RKO (cell line): ENCODE results near the gene UBQLN1.
"Not testable (repeated sequence)": the region's sequence is repeated elsewhere in the genome, so short reads cannot be mapped to it uniquely, and the experiment has no call there.

ENCODE experiments used
- DNase-seq: peaks from one replicate; pipeline ENCODE4 v3.0.0-alpha.2; 2016; ENCODE audit warnings: low spot score

Gene UBQLN1

DNA sequence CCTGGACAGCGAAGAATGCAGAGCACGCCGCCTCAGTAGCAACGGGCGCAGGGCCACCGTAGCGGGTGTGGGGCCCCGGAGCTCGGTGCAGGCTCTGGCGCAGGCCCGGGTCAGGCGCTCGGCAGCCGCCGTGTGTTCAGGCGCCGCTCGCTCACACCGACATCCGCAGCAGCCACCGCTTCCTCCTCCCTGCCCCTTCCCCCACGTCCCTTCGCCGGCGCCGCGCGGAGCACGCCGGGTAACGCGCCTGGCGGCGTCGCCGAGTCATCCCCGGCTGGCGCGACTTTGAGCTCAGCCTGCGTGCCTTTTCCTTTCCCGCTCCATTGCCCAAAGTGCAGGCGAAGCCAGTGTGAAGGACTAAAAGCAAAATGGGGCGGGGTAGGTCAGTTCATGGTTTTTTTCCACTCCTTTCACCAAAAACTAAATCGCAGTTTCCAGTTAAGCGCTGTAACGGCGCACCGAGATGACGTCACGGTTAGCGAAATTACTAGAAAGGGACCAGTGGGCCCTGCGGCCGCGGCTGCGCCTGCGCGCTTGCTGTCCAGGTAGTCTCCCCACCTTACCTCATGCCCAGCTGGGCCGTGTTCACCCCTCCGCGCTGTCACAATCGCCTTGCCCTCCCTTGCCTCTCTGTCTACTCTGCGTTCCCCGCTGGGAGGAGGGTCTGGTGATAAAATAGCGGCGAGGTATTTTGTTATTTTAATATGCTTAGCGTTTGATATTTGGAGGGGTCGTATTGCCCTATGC, at the start of gene UBQLN1:
UBQLN1 (minus strand) TSS at position 191 of the 747 bp plus-strand sequence. CDS start 279 bp downstream, outside the sequence.
- peak; percentile 92 for DNase-seq

DNA sequence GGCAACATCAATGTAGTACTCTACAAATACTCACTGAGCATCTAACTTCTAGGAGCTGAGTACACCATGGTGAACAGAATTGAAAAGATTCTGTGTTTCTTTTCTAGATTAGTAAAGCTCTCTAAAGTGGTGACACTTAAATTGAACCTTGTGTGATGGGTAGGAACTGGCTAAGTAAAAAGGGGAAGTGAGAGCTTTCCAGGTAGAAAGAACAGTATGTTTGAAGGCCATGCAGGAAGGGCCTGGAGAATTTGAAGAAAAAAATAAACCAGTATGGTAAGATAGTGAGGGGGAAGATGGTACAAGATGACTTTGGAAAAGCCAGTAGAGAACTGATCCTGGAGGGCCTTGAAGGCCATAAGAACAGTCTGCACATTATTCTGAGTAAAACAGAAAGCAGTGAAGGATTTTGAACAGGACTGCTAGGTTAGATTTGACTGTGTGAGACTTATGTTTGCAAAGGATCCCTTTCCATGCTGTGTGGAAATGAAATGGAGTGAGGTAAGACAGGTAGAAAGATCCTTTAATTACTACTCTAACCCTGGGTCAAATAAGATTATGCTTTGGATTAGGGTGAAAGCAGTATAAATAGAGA, 46.7 kb upstream of the UBQLN1 start:
- DNase-seq, result no peak

DNA sequence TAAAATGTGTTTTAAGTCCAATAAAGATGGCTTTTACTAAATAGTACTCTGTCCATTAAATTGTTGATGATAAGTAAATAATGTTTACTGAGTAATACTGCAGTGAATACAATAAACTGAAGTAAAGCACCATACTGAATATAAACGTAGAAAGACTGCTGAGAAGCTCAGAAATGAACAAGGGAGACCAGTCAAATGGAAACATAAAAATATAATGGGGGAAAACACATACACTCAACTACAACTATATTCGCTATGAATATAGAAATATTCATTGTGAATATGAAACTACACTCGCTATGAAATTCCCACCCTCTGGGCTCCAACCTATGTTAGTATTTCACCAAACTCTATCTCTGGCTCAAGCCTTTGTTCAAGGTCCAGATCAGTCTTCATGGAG, 41.9 kb upstream of the UBQLN1 start:
- DNase-seq, result no peak

DNA sequence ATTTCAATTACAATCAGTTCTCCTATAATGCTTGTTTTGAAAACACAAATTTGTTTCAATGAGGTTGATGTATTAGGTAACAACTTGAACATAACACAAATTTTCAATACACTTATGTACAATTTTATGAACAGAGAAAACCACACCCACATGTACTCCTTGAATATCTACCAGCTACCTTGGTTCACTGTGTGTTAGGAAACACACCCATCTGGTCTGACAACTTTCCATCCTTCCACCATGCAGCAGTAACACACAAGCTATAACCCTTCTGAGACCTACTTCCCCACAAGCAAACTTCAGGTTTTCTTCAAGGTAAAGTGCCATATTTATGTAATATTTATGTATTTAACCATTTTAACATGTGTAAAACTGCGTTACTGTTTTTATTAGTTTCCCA, 36.4 kb upstream of the UBQLN1 start:
- DNase-seq, result no peak

DNA sequence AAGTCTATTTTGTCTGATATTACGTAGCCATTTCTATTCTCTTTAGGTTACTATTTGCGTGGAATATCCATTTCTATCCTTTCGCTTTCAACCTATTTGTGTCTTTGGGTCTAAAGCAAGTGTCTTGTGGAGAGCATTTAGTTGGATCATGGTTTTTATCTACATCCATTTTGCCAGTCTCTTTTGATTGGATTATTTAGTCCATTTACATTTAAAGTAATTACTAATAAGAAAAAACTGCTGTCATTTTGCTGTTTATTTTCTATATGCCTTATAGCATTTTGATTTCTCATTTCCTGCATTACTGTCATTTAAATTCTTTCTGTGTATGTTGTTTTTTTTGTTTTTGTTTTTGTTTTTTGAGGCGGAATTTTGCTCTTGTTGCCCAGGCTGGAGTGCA, 26.0 kb upstream of the UBQLN1 start:
- DNase-seq, result no peak

DNA sequence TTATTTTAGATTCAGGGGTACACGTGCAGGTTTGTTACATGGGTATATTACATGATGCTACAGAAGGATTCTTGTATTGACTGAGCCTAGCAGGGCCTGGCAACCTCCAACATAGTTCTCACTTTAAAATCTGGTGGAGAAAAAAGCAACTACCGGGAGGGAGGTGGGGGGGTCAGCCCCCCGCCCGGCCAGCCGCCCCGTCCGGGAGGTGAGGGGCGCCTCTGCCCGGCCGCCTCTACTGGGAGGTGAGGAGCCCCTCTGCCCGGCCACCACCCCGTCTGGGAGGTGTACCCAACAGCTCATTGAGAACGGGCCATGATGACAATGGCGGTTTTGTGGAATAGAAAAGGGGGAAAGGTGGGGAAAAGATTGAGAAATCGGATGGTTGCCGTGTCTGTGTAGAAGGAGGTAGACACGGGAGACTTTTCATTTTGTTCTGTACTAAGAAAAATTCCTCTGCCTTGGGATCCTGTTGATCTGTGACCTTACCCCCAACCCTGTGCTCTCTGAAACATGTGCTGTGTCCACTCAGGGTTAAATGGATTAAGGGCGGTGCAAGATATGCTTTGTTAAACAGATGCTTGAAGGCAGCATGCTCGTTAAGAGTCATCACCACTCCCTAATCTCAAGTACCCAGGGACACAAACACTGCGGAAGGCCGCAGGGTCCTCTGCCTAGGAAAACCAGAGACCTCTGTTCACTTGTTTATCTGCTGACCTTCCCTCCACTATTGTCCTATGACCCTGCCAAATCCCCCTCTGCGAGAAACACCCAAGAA, 21.0 kb upstream of the UBQLN1 start:
- DNase-seq, result not testable (repeated sequence)

DNA sequence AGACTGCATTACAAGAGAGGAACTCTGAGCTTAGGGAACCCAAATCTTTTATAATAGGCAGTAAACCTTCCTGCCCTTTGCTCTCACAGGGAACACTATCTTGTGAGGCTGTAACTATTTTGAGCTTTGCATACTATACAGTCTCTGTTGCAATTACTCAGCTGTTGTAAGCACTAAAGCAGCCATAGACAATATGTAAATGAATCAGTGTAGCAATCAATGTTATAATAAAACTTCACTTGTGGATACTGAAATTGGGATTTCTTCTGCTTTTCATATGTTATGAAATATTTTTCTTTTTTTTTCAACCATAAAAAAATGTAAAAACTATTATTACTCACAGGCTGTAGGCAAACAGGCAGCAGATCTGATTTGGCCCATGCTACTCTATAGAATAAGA, 16.7 kb upstream of the UBQLN1 start:
- DNase-seq, result no peak

DNA sequence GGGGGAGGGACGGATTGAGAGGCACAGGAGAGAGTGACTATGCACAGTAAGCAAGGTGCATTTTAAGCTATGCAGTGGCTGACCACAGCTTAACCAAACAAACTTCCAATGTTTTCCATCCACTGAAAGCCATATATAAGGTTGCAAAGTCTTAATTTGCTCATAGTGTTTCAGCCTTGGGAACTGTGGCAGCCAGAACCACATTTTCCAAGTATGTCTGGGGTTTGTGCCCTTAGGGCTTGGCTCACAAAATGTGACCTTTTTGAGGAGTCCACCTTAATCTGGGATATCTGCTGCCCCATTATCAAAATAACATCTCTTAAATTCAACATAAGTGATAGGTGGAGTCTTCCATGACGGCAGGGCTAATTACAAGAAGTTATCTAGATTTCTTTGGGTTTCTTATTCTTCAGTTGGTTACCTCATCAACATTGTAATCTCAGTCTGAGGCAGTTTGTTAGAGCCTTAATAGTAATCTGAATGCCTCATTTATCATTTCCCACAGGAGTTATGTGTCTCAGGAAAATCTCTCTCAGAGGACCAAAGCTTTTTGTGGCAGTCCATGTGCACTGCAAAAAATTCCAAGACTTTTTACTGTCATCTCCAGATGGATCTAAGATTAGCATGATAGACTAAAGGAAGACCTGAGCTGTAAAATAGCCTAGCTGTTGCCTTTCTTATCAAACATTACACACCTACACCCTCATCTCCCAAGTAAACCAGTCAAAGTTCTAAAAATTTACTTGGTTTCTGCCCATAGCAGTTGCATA, 15.2 kb upstream of the UBQLN1 start:
- DNase-seq, result no peak

DNA sequence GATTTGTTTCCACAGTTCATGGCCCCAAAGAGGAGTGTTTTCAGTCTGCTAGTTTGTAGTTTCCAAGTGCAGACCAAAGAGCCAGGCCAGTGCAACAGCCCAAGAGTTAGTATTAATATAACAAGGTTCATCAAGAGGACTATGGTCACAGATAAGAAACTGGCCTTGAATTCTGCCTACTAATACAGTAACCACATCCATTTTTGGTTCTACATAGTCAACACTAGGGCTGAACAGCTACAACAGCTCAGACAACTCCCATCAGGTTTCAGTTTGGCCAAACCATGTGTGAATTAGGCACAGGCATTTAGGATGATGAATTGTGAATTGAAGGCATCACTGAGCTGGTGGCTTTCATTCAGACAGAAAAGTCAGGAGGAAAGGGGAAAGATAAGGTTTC, 13.8 kb upstream of the UBQLN1 start:
- DNase-seq, result no peak

DNA sequence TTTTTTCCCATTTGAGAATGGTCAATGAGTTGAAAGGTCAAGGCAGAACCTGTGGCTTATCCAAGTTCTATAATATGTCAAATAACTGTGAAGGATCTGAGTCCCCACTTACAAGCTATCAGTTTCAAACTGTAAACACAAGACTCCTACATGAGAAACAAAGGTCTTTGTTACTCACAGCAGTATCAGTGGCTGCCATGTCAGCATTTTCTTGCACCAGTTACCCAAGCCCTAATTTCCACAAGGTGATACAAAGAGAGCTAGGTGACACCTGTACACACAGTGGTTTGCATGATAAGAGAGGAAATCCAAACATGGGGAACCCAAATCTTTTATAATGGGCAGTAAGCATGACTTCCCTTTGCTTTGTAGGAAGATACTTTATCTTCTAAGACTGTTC, 8.0 kb upstream of the UBQLN1 start:
- DNase-seq, result no peak

DNA sequence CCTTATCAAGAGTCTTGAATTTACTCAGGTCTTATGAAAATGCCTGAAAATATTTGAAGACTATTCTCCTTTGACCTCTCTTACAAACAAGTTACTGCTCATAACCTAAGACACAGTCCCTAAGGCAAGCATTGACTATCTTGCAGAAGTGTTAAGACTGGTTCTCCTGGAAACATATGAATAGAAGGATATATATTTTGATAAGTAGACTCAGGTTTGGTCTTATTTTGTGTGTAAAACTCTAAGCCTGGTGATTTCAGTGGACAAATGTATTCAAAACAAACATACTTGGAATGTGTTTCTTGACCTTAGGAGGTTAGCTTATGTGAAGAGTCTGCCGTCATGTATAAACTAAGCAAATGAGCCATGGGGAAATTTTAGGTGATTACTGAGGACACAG, 7.5 kb upstream of the UBQLN1 start:
- DNase-seq, result no peak

DNA sequence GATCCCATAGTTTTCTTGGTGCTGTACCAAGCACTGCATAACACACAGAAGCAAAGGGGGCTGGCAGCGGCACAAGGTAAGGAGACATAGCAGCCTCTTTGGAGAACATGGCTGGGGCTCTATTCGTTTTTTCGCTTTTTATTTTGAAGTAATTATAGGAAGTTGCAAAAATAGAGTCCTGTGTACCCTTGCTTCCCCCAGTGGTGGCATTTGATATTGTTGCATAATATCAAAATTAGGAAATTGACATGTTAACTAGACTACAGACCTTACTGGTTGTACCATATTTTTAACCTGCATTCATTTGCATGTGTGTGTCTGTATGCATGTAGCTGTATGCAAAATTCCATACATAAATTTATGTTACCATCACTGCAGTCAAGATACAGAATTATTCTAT, 6.6 kb upstream of the UBQLN1 start:
- peak; percentile 27 for DNase-seq

DNA sequence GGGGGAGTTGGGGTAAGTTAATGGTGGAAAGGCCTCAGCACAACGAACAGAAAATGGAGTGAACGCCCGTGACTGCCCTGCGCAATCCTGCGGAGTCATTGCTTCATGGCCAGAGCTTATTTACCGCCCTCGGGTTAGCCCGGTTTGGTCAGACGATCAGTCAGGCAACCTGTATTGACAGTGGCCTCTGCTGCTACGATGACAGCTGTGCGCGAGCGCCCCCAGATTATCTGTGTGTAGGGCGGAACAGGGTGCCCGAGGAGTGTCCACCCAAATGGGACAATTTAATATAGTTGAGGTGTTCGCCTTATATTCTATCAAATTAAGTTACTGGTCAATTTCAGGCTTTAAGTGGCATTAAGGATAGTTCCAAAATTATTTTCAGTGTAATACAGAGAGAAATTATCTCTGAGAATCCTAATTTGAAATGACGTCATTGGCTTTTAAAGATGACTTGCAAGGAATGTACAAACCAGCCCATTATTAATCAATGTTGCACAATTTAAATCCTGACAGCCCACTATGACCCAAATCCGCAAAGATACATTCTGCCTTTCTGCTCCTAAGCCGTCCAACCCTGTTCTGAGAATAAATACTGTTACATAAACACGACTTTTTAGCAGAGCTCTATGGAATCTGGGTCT, 879 bp upstream of the UBQLN1 start:
- peak; percentile 85 for DNase-seq

DNA sequence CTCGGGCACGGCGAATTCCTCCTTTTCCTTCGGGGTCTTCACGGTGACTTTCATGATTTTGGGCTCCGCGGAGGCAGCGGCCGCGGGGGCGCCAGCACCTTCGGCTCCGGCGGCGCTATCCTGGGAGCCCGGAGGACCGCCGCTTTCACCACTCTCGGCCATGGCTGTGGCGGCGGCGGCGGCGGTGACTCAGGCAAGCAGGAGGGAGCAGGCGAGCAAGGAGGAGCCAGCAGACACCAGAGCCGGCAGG, 315 bp downstream of the UBQLN1 start:
- DNase-seq, result peak; percentile 87

DNA sequence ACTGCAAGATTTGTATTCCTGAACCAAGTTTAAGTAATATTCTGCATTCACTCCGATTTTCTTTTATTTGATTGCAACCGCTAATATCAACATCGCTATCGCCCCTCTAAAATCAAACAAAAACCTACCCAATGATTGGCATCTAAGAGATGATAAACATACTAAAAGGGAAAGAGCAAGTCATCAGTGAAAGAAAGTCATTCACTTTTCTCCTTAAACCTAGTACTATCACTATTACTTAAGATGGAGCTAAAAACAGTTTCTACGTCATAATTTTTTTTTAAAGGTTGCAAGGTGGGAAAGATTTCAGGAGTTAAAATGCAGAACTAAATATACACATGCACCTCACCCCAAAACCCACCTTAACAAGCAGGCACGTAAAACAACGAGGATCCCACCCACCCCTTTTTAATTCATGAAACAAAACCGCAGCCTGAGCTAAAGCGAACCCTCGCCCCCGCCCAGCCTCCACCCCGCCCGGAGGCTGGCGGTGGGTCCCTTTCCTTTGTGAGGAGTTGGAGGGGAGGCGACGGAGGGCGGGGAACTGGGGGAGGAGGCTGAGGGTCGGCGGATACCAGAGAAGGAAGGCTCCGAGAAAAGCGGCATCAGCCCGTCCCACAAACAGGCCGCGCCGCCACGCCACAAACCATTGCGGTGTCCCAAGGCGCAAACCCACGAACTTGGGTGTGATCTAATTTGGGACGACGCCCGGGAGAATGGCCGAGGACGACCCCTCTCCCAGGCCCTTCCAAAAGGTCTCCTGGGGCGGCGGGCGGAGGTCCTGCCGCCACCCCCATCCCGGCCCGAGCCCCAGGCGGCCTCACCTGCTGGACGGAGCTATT, 861 bp downstream of the UBQLN1 start:
- peak; percentile 37 for DNase-seq

DNA sequence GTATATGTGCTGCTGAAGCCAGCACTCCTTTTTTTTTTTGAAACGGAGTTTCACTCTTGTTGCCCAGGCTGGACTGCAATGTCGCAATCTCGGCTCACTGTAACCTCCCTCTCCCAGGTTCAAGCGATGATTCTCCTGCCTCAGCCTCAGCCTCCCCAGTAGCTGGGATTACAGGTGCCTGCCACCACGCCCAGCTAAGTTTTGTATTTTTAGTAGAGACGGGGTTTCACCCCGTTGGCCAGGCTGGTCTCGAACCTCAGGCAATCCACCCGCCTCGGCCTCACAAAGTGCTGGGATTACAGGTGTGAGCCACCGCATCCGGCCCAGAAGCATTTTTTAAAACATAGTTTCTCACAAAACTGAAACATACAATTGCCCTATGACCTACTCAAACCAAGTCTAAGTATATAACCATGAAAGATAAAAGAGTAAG, 2.5 kb downstream of the UBQLN1 start:
- not testable (repeated sequence) for DNase-seq

DNA sequence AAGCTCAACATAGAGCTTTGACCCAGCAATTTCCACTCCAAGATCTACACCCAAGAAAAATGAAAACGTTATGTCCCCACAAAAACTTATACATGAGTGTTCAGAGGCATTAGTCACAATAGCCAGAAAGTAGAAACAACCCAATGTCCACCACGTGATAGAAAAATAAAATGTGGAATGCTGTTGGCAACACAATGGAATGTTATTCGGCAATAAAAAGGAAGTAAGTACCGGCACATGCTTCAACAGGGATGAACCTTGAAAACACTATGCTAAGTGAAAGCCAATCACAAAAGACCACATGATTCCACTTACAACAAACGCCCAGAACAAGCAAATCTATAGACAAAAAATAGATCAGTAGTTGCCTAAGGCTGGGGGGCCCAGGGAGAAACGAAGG, 6.0 kb downstream of the UBQLN1 start:
- no peak for DNase-seq

DNA sequence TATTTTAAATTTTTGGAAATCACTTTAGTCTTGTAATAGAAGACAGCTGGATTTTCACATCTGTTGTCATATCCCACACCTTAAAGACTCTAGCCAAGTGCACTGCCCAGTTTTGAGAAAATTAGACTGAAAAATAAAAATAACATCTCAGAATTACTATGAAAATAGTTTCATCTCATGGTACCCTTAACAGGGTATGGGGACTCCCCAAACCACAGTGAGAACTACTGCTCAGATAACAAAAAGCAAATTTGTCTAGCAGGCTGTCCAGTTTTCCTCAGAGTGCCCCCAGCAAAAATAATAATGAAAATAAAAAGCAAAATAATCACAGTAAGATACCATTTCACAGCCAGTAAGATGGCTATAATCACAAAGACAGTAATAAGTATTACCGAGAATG, 6.5 kb downstream of the UBQLN1 start:
- no peak for DNase-seq

DNA sequence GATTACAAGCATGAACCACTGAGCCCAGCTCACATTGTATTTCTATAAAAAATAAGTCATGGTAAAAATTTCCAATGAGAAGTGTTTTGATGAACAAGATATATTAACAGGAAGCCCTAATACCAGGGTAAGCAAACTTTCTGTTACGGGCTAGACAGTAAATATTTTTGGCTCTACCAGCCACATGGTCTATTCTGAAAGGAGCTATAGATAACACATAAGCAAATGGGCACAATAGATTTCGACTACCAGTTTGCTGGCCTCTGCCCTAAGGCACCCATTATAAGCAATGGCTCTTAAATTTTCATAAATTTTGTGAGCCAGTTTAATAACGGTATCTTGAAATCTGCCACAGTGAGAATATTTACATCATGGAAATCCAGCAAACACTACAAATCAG, 8.1 kb downstream of the UBQLN1 start:
- DNase-seq, result no peak

DNA sequence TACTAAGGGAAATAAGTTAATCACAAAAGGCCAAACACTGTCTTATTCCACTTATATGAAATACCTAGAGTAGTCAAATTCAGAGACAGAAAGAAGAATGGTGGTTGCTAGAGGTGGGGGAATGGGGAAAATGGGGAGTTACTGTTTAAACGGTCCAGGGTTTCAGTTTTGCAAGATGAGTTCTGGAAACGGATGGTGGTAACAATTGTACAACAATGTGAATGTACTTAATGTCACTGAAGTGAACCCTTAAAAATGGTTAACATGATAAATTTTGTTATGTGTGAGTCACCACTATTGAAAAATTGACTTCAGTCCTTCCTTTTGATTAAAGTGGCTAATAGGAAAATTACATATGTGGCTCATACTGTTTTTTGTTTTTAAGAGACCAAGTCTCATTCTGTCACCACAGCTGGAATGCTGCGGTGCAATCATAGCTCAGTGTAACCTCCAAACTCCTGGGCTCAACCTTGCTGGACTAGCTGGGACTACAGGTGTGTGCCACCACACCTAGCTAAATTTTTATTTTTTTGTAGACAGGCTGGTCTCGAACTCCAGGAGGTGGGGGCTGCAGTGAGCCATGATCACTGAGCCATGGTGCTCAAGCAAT, 8.7 kb downstream of the UBQLN1 start:
- DNase-seq, result no peak

DNA sequence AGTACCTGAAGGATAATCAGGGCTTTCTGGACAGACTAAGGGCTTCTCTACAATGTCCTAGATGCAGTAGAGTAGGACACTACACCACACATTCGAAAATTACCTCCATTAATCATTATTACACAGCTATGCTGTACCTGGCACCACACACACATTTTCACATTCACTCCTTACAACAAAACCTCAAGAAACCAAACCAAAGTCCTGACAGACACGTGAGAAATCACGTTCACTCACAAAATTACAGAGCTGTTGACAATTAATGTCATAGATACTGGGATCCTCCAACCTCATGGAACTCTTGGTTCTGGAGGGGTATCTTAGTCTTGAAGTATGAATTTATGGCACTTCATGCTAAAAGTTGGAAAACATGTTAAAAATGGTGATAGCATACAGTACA, 16.3 kb downstream of the UBQLN1 start:
- no peak for DNase-seq
